Measurements from ENCODE around the gene MDGA2.

The MDGA2 gene

DNA sequence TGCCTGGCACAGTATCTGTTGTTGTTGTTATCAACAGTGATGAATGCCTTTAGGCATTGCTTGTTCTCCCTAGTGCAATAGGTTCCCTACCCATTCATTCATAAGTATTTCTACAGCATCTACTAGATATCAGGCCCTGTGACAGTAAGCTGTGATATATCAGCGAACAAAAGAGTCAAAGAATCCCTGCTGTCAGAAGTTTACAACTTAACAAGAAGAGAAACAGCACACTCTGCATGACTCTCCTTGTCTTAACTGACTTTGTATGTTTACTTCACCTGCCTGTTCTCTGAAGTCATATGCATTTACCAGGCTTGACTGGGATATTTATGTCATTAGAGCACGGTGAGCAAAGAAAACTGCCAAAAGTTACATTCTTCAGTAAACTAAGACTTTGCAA, 571.6 kb downstream of the MDGA2 start:
- Histone ChIP-seq H3K27me3 (replicated peaks; ENCODE audit: control insufficient read depth, insufficient read depth, low read length) (no peaks in the 10 kb centered on the region), H3K4me3 (ENCODE audit: low read length) (no peak overlapping the region), H3K4me1 (ENCODE audit: control insufficient read depth, insufficient read depth, low read length) (no peaks in the 10 kb centered on the region), H3K9ac (ENCODE audit: low read length) (no peak overlapping the region), H3K9me3 (ENCODE audit: control insufficient read depth, low read length) (no peaks in the 10 kb centered on the region), H3K36me3 (ENCODE audit: control insufficient read depth, insufficient read depth, low read length, severe bottlenecking) (no peaks in the 10 kb centered on the region)
- no peak for DNase-seq (ENCODE audit: low read depth)

DNA sequence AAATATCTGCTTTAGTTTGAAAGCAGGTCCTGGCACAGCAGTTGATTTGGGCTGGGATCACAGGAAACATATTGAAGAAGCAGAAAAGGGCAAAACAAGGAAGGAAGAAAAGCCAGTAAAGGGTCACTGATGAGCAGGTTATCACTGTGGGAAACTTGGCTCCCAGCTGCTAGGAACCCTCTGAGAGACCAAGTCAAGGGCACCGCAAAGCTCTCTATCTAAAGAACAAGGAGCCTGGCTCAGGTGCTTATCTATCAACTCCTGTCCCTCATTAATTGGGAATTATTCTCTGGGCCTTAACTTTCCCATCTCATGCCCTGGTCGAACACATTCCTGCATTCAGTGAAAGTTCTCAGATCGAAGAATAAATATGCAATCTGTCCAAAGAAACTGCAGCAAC, 572.9 kb downstream of the MDGA2 start:
- Histone ChIP-seq H3K4me1 (ENCODE audit: control insufficient read depth, insufficient read depth, low read length) (no peaks in the 10 kb centered on the region), H3K4me3 (ENCODE audit: low read length) (no peak overlapping the region), H3K27me3 (replicated peaks; ENCODE audit: control insufficient read depth, insufficient read depth, low read length) (no peaks in the 10 kb centered on the region), H3K9me3 (ENCODE audit: control insufficient read depth, low read length) (no peaks in the 10 kb centered on the region), H3K36me3 (ENCODE audit: control insufficient read depth, insufficient read depth, low read length, severe bottlenecking) (no peaks in the 10 kb centered on the region), H3K9ac (ENCODE audit: low read length) (no peak overlapping the region)
- DNase-seq (ENCODE audit: low read depth) = no peak

DNA sequence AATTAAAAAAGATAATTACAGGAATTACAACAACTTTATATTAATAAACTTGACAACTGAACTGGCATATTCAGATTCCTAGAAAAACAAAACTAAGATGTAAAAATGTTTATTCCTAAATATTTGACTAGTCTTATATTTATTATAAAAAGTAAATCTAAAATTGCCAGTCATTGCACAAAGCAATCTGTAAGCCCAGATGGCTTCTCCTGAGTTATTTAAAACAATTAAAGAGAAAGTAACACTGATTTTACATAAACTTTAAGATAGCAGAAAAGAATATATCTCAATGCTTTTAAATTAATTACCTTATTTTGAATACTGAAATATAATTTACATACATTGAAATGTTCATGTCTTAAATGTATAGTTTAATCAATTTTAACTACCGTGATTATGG, 589.7 kb downstream of the MDGA2 start:
- no peaks in the 10 kb centered on the region for H3K27me3 ChIP-seq (replicated peaks; ENCODE audit: control insufficient read depth, insufficient read depth, low read length)
- H3K36me3 ChIP-seq (ENCODE audit: control insufficient read depth, insufficient read depth, low read length, severe bottlenecking) = no peaks in the 10 kb centered on the region
- H3K4me3 ChIP-seq (ENCODE audit: low read length) = no peak overlapping the region
- H3K9me3 ChIP-seq (ENCODE audit: control insufficient read depth, low read length) = no peaks in the 10 kb centered on the region
- no peak overlapping the region for H3K9ac ChIP-seq (ENCODE audit: low read length)
- H3K4me1 ChIP-seq (ENCODE audit: control insufficient read depth, insufficient read depth, low read length) = no peaks in the 10 kb centered on the region
- DNase-seq (ENCODE audit: low read depth) = no peak

DNA sequence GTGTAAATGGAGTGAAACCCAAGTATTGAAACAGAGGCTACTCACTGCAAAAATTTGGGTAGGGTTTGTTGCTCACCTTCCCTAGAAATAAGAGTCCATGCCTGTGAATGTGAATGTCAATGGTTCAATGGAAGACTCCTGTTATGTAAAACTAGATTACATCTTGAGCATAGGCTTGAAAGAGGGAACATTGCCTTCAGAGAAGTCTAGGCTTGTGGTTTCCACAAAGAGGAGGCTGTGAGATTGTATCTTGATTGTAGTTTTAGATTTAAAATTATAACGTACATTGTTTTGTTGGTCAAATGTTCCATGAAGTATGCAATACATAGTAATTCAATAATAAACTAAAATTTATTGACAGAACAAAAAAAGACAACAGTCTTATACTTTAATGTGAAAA, 610.1 kb downstream of the MDGA2 start:
- Histone ChIP-seq H3K36me3 (ENCODE audit: control insufficient read depth, insufficient read depth, low read length, severe bottlenecking) (no peaks in the 10 kb centered on the region), H3K9me3 (ENCODE audit: control insufficient read depth, low read length) (no peaks in the 10 kb centered on the region), H3K27me3 (replicated peaks; ENCODE audit: control insufficient read depth, insufficient read depth, low read length) (no peaks in the 10 kb centered on the region), H3K4me3 (ENCODE audit: low read length) (no peak overlapping the region), H3K9ac (ENCODE audit: low read length) (no peak overlapping the region), H3K4me1 (ENCODE audit: control insufficient read depth, insufficient read depth, low read length) (no peaks in the 10 kb centered on the region)
- no peak for DNase-seq (ENCODE audit: low read depth)

DNA sequence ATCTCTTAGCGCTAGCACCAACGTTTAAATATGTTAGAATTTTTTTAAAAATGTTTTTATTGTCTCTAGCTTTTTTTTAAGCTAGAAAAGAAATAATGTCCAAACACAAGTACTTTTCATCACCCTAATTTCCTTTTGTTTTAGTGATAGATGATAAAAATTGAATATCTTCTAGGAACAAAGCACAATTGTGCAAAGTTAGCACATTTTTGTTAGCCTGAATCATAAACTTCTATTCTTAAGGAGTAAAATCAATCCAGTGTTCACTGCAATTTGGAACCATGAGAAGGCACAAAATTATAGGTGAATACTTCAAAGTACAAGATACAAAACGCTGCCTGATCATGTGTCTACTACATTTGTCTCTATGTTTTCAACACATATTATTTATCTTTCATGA, 615.4 kb downstream of the MDGA2 start:
- no peaks in the 10 kb centered on the region for H3K4me1 ChIP-seq (ENCODE audit: control insufficient read depth, insufficient read depth, low read length)
- no peak overlapping the region for H3K9ac ChIP-seq (ENCODE audit: low read length)
- DNase-seq (ENCODE audit: low read depth) = no peak
- H3K27me3 ChIP-seq (replicated peaks; ENCODE audit: control insufficient read depth, insufficient read depth, low read length) = no peaks in the 10 kb centered on the region
- H3K9me3 ChIP-seq (ENCODE audit: control insufficient read depth, low read length) = peaks cover 5% of the 10 kb centered on the region
- no peaks in the 10 kb centered on the region for H3K36me3 ChIP-seq (ENCODE audit: control insufficient read depth, insufficient read depth, low read length, severe bottlenecking)
- H3K4me3 ChIP-seq (ENCODE audit: low read length) = no peak overlapping the region

DNA sequence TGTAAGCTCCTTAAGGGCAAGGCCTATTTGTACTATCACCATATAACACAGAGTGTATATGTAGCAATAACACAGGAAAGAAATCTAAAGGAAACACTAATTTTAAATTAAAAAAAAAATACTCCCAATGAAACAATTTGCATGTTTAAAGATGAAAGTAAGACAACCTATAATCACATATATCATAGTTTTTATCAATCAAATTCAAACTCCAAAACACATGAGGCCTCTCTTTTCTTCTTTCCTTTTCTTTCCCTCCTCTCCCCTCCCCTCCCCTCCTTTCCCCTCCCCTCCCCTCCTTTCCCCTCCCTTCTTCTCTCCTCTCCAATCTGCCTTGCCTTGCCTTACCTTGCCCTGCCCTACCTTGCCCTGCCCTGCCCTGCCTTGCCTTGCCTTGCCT, 618.0 kb downstream of the MDGA2 start:
- Histone ChIP-seq H3K4me1 (ENCODE audit: control insufficient read depth, insufficient read depth, low read length) (no peaks in the 10 kb centered on the region), H3K27me3 (replicated peaks; ENCODE audit: control insufficient read depth, insufficient read depth, low read length) (no peaks in the 10 kb centered on the region), H3K4me3 (ENCODE audit: low read length) (no peak overlapping the region), H3K36me3 (ENCODE audit: control insufficient read depth, insufficient read depth, low read length, severe bottlenecking) (no peaks in the 10 kb centered on the region), H3K9ac (ENCODE audit: low read length) (no peak overlapping the region), H3K9me3 (ENCODE audit: control insufficient read depth, low read length) (peaks cover 5% of the 10 kb centered on the region)
- no peak for DNase-seq (ENCODE audit: low read depth)

DNA sequence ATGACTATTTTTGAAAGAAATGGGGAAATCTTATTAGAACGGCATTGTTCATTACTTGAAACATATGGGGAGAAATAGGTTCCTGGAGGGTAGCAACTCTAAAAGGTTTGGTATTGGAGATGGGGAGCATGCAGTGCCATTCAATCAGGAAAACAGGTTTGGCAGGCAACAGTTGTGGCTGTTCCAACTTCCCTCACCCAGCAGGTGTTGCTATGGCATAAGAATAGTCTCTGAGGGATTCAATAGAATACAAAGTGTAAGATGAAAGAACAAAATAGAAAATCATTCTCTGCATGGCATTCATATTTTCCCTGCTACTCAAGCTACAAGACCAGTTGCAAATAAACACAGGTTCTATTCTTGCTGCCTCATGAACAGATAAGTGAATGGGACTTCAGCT, 630.6 kb downstream of the MDGA2 start:
- Histone ChIP-seq H3K27me3 (replicated peaks; ENCODE audit: control insufficient read depth, insufficient read depth, low read length) (no peaks in the 10 kb centered on the region), H3K9me3 (ENCODE audit: control insufficient read depth, low read length) (no peaks in the 10 kb centered on the region), H3K9ac (ENCODE audit: low read length) (no peak overlapping the region), H3K4me1 (ENCODE audit: control insufficient read depth, insufficient read depth, low read length) (no peaks in the 10 kb centered on the region), H3K36me3 (ENCODE audit: control insufficient read depth, insufficient read depth, low read length, severe bottlenecking) (no peaks in the 10 kb centered on the region), H3K4me3 (ENCODE audit: low read length) (no peak overlapping the region)
- no peak for DNase-seq (ENCODE audit: low read depth)

DNA sequence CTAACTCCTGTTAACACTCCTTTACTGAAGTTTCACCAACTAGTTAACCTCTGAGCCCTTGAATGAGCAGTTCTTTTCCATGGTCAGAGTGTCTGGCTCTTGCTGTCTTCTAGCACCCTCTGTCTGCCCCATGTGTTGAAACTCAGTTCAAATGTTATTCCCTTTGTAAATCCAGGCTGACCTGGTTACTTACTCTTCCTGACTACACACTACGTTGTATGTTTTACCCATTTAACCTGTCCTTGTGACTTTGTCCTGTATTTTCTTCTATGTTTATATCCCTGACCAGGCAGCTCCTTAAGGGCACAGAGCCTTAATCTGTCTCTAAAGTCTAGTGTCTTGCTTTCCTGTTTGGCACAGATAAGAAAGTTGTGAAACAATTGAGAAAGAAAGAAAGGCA, 634.9 kb downstream of the MDGA2 start:
- H3K4me3 ChIP-seq (ENCODE audit: low read length) = no peak overlapping the region
- no peaks in the 10 kb centered on the region for H3K9me3 ChIP-seq (ENCODE audit: control insufficient read depth, low read length)
- DNase-seq (ENCODE audit: low read depth) = no peak
- H3K36me3 ChIP-seq (ENCODE audit: control insufficient read depth, insufficient read depth, low read length, severe bottlenecking) = no peaks in the 10 kb centered on the region
- no peaks in the 10 kb centered on the region for H3K4me1 ChIP-seq (ENCODE audit: control insufficient read depth, insufficient read depth, low read length)
- H3K27me3 ChIP-seq (replicated peaks; ENCODE audit: control insufficient read depth, insufficient read depth, low read length) = no peaks in the 10 kb centered on the region
- no peak overlapping the region for H3K9ac ChIP-seq (ENCODE audit: low read length)

DNA sequence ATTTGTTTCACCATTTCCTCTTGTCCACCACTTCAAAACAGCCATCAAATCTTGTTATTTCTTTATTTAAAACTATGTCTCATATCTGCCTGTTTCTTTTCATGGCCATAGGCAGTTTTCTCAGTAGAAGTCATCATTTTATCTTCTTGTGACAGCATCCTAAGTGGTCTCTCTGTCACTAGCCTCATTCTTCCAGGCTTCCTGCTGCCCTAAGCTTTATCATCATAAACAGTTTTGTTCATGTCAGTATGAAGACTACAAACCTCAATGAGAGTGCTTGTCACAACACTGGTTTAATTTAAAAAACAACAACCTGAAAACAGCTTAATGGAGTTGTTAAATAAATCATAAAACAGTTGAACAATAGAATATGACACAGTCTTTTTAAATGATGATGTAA, 636.1 kb downstream of the MDGA2 start:
- Histone ChIP-seq H3K27me3 (replicated peaks; ENCODE audit: control insufficient read depth, insufficient read depth, low read length) (no peaks in the 10 kb centered on the region), H3K36me3 (ENCODE audit: control insufficient read depth, insufficient read depth, low read length, severe bottlenecking) (no peaks in the 10 kb centered on the region), H3K9ac (ENCODE audit: low read length) (no peak overlapping the region), H3K4me1 (ENCODE audit: control insufficient read depth, insufficient read depth, low read length) (no peaks in the 10 kb centered on the region), H3K4me3 (ENCODE audit: low read length) (no peak overlapping the region), H3K9me3 (ENCODE audit: control insufficient read depth, low read length) (no peaks in the 10 kb centered on the region)
- no peak for DNase-seq (ENCODE audit: low read depth)

DNA sequence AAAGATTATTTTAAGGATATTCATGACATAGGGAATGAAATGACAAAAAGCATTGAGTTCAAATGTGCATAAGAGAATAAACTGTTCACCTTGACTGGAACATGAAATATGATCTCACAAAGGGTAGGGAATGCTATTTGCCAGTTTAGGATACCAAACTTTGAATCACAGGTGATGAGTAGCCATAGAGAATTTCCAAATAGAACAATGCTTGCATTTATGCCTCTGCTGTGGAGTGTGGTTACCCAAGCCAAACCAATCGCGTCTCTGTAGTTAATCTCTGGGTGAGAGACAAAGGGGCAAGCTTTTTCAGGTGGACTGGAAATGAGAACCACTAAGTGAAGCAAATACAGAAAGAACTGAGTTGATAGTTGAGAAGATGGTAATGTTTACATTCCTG, 652.7 kb downstream of the MDGA2 start:
- no peaks in the 10 kb centered on the region for H3K36me3 ChIP-seq (ENCODE audit: control insufficient read depth, insufficient read depth, low read length, severe bottlenecking)

DNA sequence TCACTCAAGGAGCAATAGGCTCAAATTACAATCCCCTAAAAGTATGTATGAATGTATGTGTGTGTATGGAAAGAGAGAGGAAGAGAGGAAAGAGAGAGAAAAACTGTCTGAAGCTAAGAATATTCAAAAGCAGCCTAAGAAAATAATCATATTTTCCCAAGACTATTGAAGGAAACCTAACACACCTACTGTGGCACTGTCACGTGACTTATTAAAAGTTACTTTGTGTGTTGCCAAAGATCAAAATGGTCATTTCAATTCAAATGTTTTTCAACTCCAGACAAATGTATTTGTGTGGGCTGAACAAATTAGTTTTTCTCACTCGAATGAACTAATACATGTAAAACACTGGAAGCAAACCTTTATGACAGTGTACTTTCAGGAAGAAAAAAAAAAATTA, 654.9 kb downstream of the MDGA2 start:
- Histone ChIP-seq H3K4me3 (ENCODE audit: low read length) (no peak overlapping the region), H3K9ac (ENCODE audit: low read length) (no peak overlapping the region), H3K27me3 (replicated peaks; ENCODE audit: control insufficient read depth, insufficient read depth, low read length) (no peaks in the 10 kb centered on the region), H3K4me1 (ENCODE audit: control insufficient read depth, insufficient read depth, low read length) (no peaks in the 10 kb centered on the region), H3K9me3 (ENCODE audit: control insufficient read depth, low read length) (no peaks in the 10 kb centered on the region), H3K36me3 (ENCODE audit: control insufficient read depth, insufficient read depth, low read length, severe bottlenecking) (no peaks in the 10 kb centered on the region)
- DNase-seq (ENCODE audit: low read depth) = no peak

More for the DNA sequence above, 652.7 kb downstream of the MDGA2 start:
- H3K9ac ChIP-seq (ENCODE audit: low read length) = no peak overlapping the region
- H3K9me3 ChIP-seq (ENCODE audit: control insufficient read depth, low read length) = no peaks in the 10 kb centered on the region
- no peaks in the 10 kb centered on the region for H3K4me1 ChIP-seq (ENCODE audit: control insufficient read depth, insufficient read depth, low read length)
- H3K27me3 ChIP-seq (replicated peaks; ENCODE audit: control insufficient read depth, insufficient read depth, low read length) = no peaks in the 10 kb centered on the region
- no peak for DNase-seq (ENCODE audit: low read depth)
- no peak overlapping the region for H3K4me3 ChIP-seq (ENCODE audit: low read length)

DNA sequence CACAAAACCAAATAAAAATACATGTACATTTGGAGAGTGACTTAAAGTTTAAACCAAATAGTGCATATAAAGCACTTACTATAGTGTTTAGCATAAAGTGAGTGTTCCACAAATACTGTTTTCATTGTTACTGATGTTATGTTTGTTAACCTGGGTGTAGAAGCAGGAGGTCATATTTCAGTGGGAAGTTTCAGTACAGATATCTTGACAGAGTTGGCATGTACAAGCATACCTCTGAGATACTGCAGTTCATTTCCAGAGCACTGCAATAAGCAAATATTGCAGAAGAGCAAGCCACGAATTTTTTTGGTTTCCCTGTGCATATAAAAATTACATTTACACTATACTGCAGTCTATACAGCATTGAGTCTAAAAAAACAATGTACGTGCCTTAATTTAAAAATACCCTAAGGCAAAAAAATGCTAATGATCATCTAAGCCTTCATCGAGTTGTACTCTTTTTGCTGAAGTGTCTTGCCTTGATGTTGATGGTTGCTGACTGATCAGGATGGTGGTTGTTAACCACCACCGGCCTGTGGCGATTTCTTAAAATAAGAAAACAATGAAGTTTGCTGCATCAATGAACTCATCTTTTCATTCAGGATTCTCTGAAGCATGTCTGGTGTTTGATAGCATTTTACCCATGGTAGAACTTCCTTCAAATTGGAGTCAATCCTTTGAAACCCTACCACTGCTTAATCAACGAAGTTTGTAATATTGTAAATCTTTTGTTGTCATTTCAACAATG, 662.7 kb downstream of the MDGA2 start:
- no peak for DNase-seq (ENCODE audit: low read depth)
- Histone ChIP-seq H3K27me3 (replicated peaks; ENCODE audit: control insufficient read depth, insufficient read depth, low read length) (no peaks in the 10 kb centered on the region), H3K36me3 (ENCODE audit: control insufficient read depth, insufficient read depth, low read length, severe bottlenecking) (no peaks in the 10 kb centered on the region), H3K4me1 (ENCODE audit: control insufficient read depth, insufficient read depth, low read length) (no peaks in the 10 kb centered on the region), H3K9me3 (ENCODE audit: control insufficient read depth, low read length) (no peaks in the 10 kb centered on the region), H3K9ac (ENCODE audit: low read length) (no peak overlapping the region), H3K4me3 (ENCODE audit: low read length) (no peak overlapping the region)
